Body of pancreas (tissue), 4 donors: Measurements from ENCODE around the gene YAE1. TPM values are rescaled to one million over a fixed set of nuclear protein-coding genes. Genes with fewer than 3 reads are reported as not detected.

Experiments used
- ATAC-seq: fragments of 150-250 bp; one replicate; pipeline ENCODE4 v1.9.1; 2016
- DNase-seq, 4 donors: peaks; one replicate each; pipeline ENCODE4 v3.0.0-alpha.2; 2019
- H3K27ac ChIP-seq, 4 donors: fragments of 200-600 bp; sonication (generic); 1 replicate in 3 of 4; 2 replicates in 1 of 4; pipeline versions ENCODE4 v1.5.1 to v1.6.1; 2016 to 2019; ENCODE audit warnings: mild to moderate bottlenecking in 1 of 4, mixed read lengths in 1 of 4, moderate library complexity in 1 of 4
- H3K27me3 ChIP-seq, 2 donors: fragments of 200-600 bp; sonication (generic); one replicate each; pipeline ENCODE4 v1.6.0; 2016; ENCODE audit warnings: mild to moderate bottlenecking in 1 of 2
- H3K36me3 ChIP-seq, 2 donors: fragments of 200-600 bp; sonication (generic); replicated peaks in 1 of 2; 2 replicates each; pipeline ENCODE4 v1.5.1; 2016; ENCODE audit warnings: low read depth in 2 of 2; ENCODE audit not compliant: insufficient read depth in 1 of 2
- H3K4me1 ChIP-seq: fragments of 200-600 bp; sonication (generic); one replicate; pipeline ENCODE4 v1.6.0; 2016
- H3K4me3 ChIP-seq, 2 donors: fragments of 200-600 bp; sonication (generic); 1 replicate in 1 of 2; 2 replicates in 1 of 2; pipeline ENCODE4 v1.5.1; 2016 to 2019
- H3K9me3 ChIP-seq, 3 donors: fragments of 200-600 bp; sonication (generic); 1 replicate in 2 of 3; 2 replicates in 1 of 3; pipeline ENCODE4 v1.5.1; 2016
- CTCF ChIP-seq, 7 experiments: fragments of 450-650 bp in 4 of 7; fragments of 200-600 bp in 3 of 7; sonication (generic) in 3 of 7; IDR thresholded peaks; one replicate each; pipeline ENCODE4 v1.5.1; 2016 to 2019; ENCODE audit warnings: antibody characterized with exemption in 7 of 7
- POLR2A ChIP-seq, 3 donors: fragments of 450-650 bp; IDR thresholded peaks; one replicate each; pipeline ENCODE4 v1.6.1; 2016; ENCODE audit warnings: antibody characterized with exemption in 3 of 3, mild to moderate bottlenecking in 2 of 3
- WGBS, 2 donors: methylation state at CpG; one replicate each; pipeline ENCODE4 v1.1.5; 2017; 5-methylcytosine and 5-hydroxymethylcytosine counted together
- intact Hi-C: fragments of 100-400 bp; cut with DNase I; formaldehyde crosslinking; loops from one replicate; pipeline ENCODE4 v1.15.1; 2023
- total RNA-seq, 2 donors: library from RNA; depleted of rRNA; stranded (reverse); fragments of >200 nt; gene quantifications; one replicate each; pipeline ENCODE4 v1.1.0, GENCODE V29; 2016

Gene YAE1
- total RNA-seq, 2 donors from 2014 or later: 6.6 to 9.9 TPM

GRCh38 chr7:39592586-39592985 lies 26.4 kb downstream of the YAE1 start:
- H3K4me3 ChIP-seq: no peak overlapping the region
- no peaks in the 10 kb centered on the region for H3K36me3 ChIP-seq
- WGBS, 2 donors: 21 to 37% methylated on average over 2 of the region's 2 CpGs
- intact Hi-C loops: no loop called here
- no peaks in the 10 kb centered on the region for H3K9me3 ChIP-seq
- DNase-seq (no peak), ATAC-seq (no peak)
- H3K27ac ChIP-seq: no peak overlapping the region
- no peaks in the 10 kb centered on the region for H3K4me1 ChIP-seq
- no peaks in the 10 kb centered on the region for H3K27me3 ChIP-seq
- no peak for TF ChIP-seq POLR2A (IDR thresholded peaks at IDR 0.05)
- TF ChIP-seq CTCF (IDR thresholded peaks at IDR 0.05): no peak

- ATAC-seq: no peak
- 35 to 41% methylated on average over 5 of the region's 5 CpGs for WGBS, 2 donors
Observed at GRCh38 chr7:39594988-39595620, 28.9 kb downstream of the YAE1 start.

GRCh38 chr7:39602351-39602750 lies 36.1 kb downstream of the YAE1 start:
- no peak for ATAC-seq

More at GRCh38 chr7:39594988-39595620, 28.9 kb downstream of the YAE1 start:
- Histone ChIP-seq H3K36me3 (no peaks in the 10 kb centered on the region), H3K4me3 (no peak overlapping the region), H3K4me1 (no peaks in the 10 kb centered on the region), H3K27me3 (no peaks in the 10 kb centered on the region), H3K27ac (no peak overlapping the region), H3K9me3 (no peaks in the 10 kb centered on the region)
- TF ChIP-seq POLR2A (IDR thresholded peaks at IDR 0.05) (no peak), CTCF (IDR thresholded peaks at IDR 0.05) (no peak)
- no peak for DNase-seq
- intact Hi-C loops: no loop called here

GRCh38 chr7:39603924-39604323 lies 37.7 kb downstream of the YAE1 start:
- DNase-seq: no peak
- no peaks in the 10 kb centered on the region for H3K9me3 ChIP-seq
- no peak overlapping the region for H3K4me3 ChIP-seq
- H3K27ac ChIP-seq: no peak overlapping the region
- no peak for ATAC-seq
- no peaks in the 10 kb centered on the region for H3K36me3 ChIP-seq
- H3K4me1 ChIP-seq: peaks cover 5% of the 10 kb centered on the region
- H3K27me3 ChIP-seq: no peaks in the 10 kb centered on the region
- TF ChIP-seq POLR2A (IDR thresholded peaks at IDR 0.05): no peak
- no peak for TF ChIP-seq CTCF (IDR thresholded peaks at IDR 0.05)
- intact Hi-C loops: no loop called here

More at GRCh38 chr7:39602351-39602750, 36.1 kb downstream of the YAE1 start:
- intact Hi-C loops: no loop called here
- H3K27ac ChIP-seq: no peak overlapping the region
- no peaks in the 10 kb centered on the region for H3K9me3 ChIP-seq
- 44 to 66% methylated on average over 2 of the region's 2 CpGs for WGBS, 2 donors
- no peak overlapping the region for H3K4me3 ChIP-seq
- peaks cover under 1% of the 10 kb centered on the region for H3K4me1 ChIP-seq
- TF ChIP-seq POLR2A (IDR thresholded peaks at IDR 0.05) (no peak), CTCF (IDR thresholded peaks at IDR 0.05) (no peak)
- no peak for DNase-seq
- no peaks in the 10 kb centered on the region for H3K36me3 ChIP-seq
- no peaks in the 10 kb centered on the region for H3K27me3 ChIP-seq

- TF ChIP-seq POLR2A (IDR thresholded peaks at IDR 0.05) (no peak), CTCF (IDR thresholded peaks at IDR 0.05) (no peak)
- no peak for DNase-seq
- H3K27me3 ChIP-seq: no peaks in the 10 kb centered on the region
- H3K9me3 ChIP-seq: no peaks in the 10 kb centered on the region
- H3K36me3 ChIP-seq: no peaks in the 10 kb centered on the region
- peaks cover 5% of the 10 kb centered on the region for H3K4me1 ChIP-seq
- WGBS, 2 donors: 74 to 89% methylated on average over 1 of the region's 1 CpG
- H3K27ac ChIP-seq: no peak overlapping the region
- H3K4me3 ChIP-seq: no peak overlapping the region
- intact Hi-C loops: no loop called here
- ATAC-seq: no peak
Observed at GRCh38 chr7:39605087-39605486, 38.9 kb downstream of the YAE1 start.
